VCaP (cell line): Measurements from ENCODE around the gene CFAP20.

ENCODE experiments used
- H3K27ac ChIP-seq: fragments of 450-650 bp; 2 replicates; pipeline ENCODE4 v1.5.1; 2017
- CTCF ChIP-seq: fragments of 450-650 bp; conservative IDR thresholded peaks from 2 replicates; pipeline ENCODE4 v1.5.1; 2017; ENCODE audit warnings: mild to moderate bottlenecking, moderate library complexity

Gene CFAP20

GRCh38 chr16:58107709-58108108 is 21.5 kb downstream of the CFAP20 start:
- no peak overlapping the region for H3K27ac ChIP-seq

GRCh38 chr16:58107228-58107627 is 22.0 kb downstream of the CFAP20 start:
- no peak overlapping the region for H3K27ac ChIP-seq
- no peak for TF ChIP-seq CTCF

More at GRCh38 chr16:58107709-58108108, 21.5 kb downstream of the CFAP20 start:
- no peak for TF ChIP-seq CTCF

- no peak overlapping the region for H3K27ac ChIP-seq
- TF ChIP-seq CTCF: no peak
These were observed 23.6 kb downstream of the CFAP20 start for GRCh38 chr16:58105631-58106030.

GRCh38 chr16:58102665-58103392 is 26.4 kb downstream of the CFAP20 start:
- TF ChIP-seq CTCF: no peak
- H3K27ac ChIP-seq: no peak overlapping the region

GRCh38 chr16:58099956-58100300 is 29.3 kb downstream of the CFAP20 start:
- no peak for TF ChIP-seq CTCF

GRCh38 chr16:58099097-58099955 is 29.9 kb downstream of the CFAP20 start:
- H3K27ac ChIP-seq: no peak overlapping the region
- no peak for TF ChIP-seq CTCF

More at GRCh38 chr16:58099956-58100300, 29.3 kb downstream of the CFAP20 start:
- H3K27ac ChIP-seq: no peak overlapping the region

- no peak for TF ChIP-seq CTCF
- no peak overlapping the region for H3K27ac ChIP-seq
These were observed 30.7 kb downstream of the CFAP20 start for GRCh38 chr16:58098207-58099096.
